Neuron (in vitro differentiated cells): ENCODE measurements around the gene ZMYM5.
"Not testable (repeated sequence)": the region's sequence is repeated elsewhere in the genome, so short reads cannot be mapped to it uniquely, and the experiment has no call there.

Experiments used
- H2AFZ ChIP-seq: one replicate; pipeline ENCODE4 v1.6.1; 2013; ENCODE audit warnings: low read depth, mild to moderate bottlenecking, inconsistent platforms, low read length, moderate library complexity
- H3K27me3 ChIP-seq: one replicate; pipeline ENCODE4 v1.6.1; 2013; ENCODE audit warnings: low read length; ENCODE audit not compliant: insufficient read depth
- H3K36me3 ChIP-seq: one replicate; pipeline ENCODE4 v1.6.1; 2013; ENCODE audit warnings: low read length; ENCODE audit not compliant: insufficient read depth
- H3K4me1 ChIP-seq: one replicate; pipeline ENCODE4 v1.6.1; 2013; ENCODE audit warnings: low read length; ENCODE audit not compliant: insufficient read depth
- H3K4me3 ChIP-seq: 2 replicates; pipeline ENCODE4 v1.5.1; 2013; ENCODE audit warnings: mild to moderate bottlenecking, low read length, moderate library complexity
- H3K9me3 ChIP-seq: one replicate; pipeline ENCODE4 v1.6.1; 2013; ENCODE audit warnings: low read length

The ZMYM5 gene

GRCh38 chr13:19810996-19811881 is 52.2 kb downstream of the ZMYM5 start:
- Histone ChIP-seq H3K9me3 (peaks cover 6% of the 10 kb centered on the region), H3K4me1 (no peaks in the 10 kb centered on the region), H3K4me3 (no peak overlapping the region), H3K36me3 (peaks cover 6% of the 10 kb centered on the region), H2AFZ (no peak overlapping the region), H3K27me3 (no peaks in the 10 kb centered on the region)

DNA sequence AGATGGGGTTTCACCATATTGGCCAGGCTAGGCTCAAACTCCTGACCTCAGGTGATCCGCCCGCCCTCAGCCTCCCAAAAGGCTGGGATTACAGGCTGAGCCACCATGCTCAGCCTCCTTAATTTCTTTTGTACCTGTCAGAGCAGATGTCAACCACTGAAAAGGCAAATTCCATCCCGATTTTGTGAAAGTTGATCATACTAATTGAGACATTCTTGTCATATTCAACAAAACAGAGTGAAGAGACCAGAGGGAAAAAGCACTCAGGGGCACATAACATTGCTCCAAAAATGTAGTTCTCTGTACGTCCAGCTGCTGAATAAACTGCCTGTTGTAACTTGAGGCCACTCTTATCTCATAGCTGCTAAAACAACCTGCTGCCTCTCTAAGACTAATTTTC is 53.3 kb downstream of the ZMYM5 start:
- Histone ChIP-seq H2AFZ (no peak overlapping the region), H3K9me3 (peaks cover 6% of the 10 kb centered on the region), H3K36me3 (peaks cover 3% of the 10 kb centered on the region), H3K4me1 (no peaks in the 10 kb centered on the region), H3K27me3 (no peaks in the 10 kb centered on the region), H3K4me3 (no peak overlapping the region)

DNA sequence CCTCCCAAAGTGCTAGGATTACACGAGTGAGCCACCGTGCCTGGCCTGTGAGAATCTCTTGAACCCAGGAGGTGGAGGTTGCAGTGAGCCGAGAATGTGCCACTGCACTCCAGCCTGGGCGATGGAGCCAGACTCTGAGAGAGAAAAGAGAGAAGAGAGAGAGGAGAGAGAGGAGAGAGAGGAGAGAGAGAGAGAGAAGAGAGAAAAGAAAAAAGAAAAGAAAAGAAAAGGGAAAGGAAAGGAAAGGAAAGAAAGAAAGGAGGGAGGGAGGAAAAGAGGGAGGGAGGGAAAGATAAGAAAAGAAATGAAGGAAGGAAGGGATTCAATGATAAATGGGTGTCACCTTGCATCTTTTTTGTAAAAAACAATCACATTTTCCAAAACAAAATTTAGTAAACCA is 57.7 kb downstream of the ZMYM5 start:
- H3K27me3 ChIP-seq = no peaks in the 10 kb centered on the region
- H2AFZ ChIP-seq = no peak overlapping the region

GRCh38 chr13:19795956-19796355 is 67.5 kb downstream of the ZMYM5 start:
- no peak overlapping the region for H3K4me3 ChIP-seq
- H2AFZ ChIP-seq = no peak overlapping the region
- H3K36me3 ChIP-seq = no peaks in the 10 kb centered on the region
- H3K9me3 ChIP-seq = no peaks in the 10 kb centered on the region
- H3K4me1 ChIP-seq = no peaks in the 10 kb centered on the region
- no peaks in the 10 kb centered on the region for H3K27me3 ChIP-seq

More for the DNA sequence above, 57.7 kb downstream of the ZMYM5 start:
- no peaks in the 10 kb centered on the region for H3K4me1 ChIP-seq
- no peaks in the 10 kb centered on the region for H3K36me3 ChIP-seq
- no peak overlapping the region for H3K4me3 ChIP-seq
- no peaks in the 10 kb centered on the region for H3K9me3 ChIP-seq

GRCh38 chr13:19794631-19795030 is 68.8 kb downstream of the ZMYM5 start:
- no peak overlapping the region for H2AFZ ChIP-seq
- no peaks in the 10 kb centered on the region for H3K4me1 ChIP-seq
- no peaks in the 10 kb centered on the region for H3K9me3 ChIP-seq
- no peaks in the 10 kb centered on the region for H3K27me3 ChIP-seq
- H3K4me3 ChIP-seq = no peak overlapping the region
- H3K36me3 ChIP-seq = no peaks in the 10 kb centered on the region

DNA sequence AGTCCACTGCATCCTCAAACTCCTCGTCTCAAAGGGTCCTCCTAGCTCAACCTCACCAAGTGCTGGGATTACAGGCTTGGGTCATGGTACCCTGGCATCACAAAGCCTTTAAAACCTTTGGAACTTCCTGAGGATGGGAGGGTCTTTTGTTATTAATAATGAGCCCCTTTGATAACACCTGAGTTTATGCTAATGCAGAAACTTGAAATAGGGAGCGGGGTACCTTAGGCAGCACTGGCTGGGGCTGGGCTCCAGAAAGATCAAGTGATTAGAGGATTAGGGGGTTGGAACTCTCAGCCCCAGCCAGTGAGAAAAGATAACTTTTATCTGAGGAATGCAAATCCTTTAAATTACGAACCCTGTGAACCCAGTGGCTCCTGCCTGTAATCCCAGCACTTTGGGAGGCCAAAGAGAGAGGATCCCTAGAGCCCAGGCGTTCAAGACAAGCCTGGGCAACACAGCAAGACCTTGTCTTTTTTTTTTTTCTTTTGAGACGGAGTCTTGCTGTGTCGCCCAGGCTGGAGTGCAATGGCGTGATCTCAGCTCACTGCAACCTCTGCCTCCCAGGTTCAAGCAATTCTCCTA is 71.4 kb downstream of the ZMYM5 start:
- no peak overlapping the region for H3K4me3 ChIP-seq
- H3K36me3 ChIP-seq = no peaks in the 10 kb centered on the region
- no peaks in the 10 kb centered on the region for H3K4me1 ChIP-seq
- H3K27me3 ChIP-seq = no peaks in the 10 kb centered on the region
- H3K9me3 ChIP-seq = no peaks in the 10 kb centered on the region
- no peak overlapping the region for H2AFZ ChIP-seq

DNA sequence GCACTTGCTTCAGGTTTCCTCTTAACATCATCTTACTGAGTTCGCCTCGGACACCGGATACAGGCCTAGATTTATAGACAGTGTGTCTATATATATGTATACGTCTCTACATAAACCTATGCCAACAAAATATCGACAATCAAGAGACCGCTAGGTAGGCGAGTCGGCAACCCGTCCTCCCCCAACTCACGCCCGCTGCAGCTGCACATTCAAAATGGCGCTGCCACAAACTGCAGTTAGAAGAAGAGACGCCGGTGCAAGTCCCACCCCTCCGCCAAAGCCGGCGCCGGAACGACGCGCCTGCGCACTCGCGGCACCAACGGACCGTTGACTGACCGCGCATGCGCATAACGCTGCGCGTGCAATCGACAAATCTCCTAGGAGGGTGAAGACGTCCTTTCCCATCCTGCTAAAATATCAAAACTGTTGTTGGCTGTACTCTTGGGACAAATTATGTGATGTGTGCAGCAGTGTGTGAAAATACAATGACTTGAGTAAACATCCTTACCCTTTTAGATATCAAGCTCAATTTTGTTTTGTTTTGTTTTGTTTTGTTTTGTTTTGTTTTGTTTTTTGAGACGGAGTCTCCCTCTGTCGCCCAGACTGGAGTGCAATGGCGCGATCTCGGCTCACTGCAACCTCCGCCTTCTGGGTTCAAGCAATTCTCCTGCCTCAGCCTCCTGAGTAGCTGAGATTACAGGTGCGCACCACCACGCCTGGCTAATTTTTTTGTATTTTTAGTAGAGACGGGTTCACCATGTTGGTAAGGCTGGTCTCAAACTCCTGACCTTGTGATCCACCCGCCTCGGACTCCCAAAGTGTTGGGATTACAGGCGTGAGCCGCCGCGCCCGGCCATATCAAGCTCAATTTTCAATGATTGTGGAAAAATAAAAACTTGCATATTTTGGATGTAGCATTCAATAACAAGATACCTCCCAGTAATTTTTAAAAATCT is 80.4 kb downstream of the ZMYM5 start, which contains the start of gene PSPC1:
Gene PSPC1 (minus strand): TSS at position 219 of the 956 bp plus-strand sequence. CDS start 188 bp downstream, at position 31.
- not testable (repeated sequence) for H3K4me1 ChIP-seq, H3K27me3 ChIP-seq, H3K36me3 ChIP-seq, H3K9me3 ChIP-seq
- Histone ChIP-seq H2AFZ (peak within 1 kb of the TSS; percentile 76), H3K4me3 (peak within 1 kb of the TSS; percentile 98)

GRCh38 chr13:19782049-19782726 is 81.3 kb downstream of the ZMYM5 start:
- Histone ChIP-seq H3K4me1 (peaks cover 5% of the 10 kb centered on the region), H3K9me3 (peaks cover 5% of the 10 kb centered on the region), H2AFZ (peak overlapping the region; percentile 8), H3K36me3 (peaks cover 14% of the 10 kb centered on the region), H3K27me3 (no peaks in the 10 kb centered on the region), H3K4me3 (peak overlapping the region; percentile 98)

DNA sequence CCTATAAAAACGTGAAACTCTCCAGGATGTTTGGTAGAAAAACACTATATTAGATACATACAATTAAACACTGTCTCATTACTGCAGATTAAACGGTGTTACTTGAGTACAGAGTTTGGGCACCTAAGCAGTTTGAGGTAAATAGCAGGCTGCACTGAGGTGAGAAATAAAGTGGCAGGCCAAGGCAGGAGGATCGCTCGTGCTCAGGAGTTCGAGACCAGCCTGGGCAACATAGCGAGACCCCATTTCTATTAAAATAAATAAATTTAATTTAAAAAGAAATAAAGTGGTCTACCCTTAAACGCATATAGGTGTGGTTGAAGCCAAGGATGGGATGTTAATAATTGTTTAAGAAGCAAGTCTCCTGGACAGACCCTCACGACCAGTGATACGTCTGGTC is 81.9 kb downstream of the ZMYM5 start:
- Histone ChIP-seq H3K36me3 (peaks cover 16% of the 10 kb centered on the region), H3K4me3 (peak overlapping the region; percentile 98), H3K9me3 (peaks cover 5% of the 10 kb centered on the region), H2AFZ (no peak overlapping the region), H3K27me3 (no peaks in the 10 kb centered on the region), H3K4me1 (peaks cover 5% of the 10 kb centered on the region)

GRCh38 chr13:19780753-19781418 is 82.6 kb downstream of the ZMYM5 start:
- H3K4me1 ChIP-seq, H3K27me3 ChIP-seq, H3K9me3 ChIP-seq, H2AFZ ChIP-seq: not testable (repeated sequence)
- H3K36me3 ChIP-seq = peaks cover 20% of the 10 kb centered on the region
- peak overlapping the region; percentile 98 for H3K4me3 ChIP-seq
